ENCODE results near the gene ECE1.

DNA sequence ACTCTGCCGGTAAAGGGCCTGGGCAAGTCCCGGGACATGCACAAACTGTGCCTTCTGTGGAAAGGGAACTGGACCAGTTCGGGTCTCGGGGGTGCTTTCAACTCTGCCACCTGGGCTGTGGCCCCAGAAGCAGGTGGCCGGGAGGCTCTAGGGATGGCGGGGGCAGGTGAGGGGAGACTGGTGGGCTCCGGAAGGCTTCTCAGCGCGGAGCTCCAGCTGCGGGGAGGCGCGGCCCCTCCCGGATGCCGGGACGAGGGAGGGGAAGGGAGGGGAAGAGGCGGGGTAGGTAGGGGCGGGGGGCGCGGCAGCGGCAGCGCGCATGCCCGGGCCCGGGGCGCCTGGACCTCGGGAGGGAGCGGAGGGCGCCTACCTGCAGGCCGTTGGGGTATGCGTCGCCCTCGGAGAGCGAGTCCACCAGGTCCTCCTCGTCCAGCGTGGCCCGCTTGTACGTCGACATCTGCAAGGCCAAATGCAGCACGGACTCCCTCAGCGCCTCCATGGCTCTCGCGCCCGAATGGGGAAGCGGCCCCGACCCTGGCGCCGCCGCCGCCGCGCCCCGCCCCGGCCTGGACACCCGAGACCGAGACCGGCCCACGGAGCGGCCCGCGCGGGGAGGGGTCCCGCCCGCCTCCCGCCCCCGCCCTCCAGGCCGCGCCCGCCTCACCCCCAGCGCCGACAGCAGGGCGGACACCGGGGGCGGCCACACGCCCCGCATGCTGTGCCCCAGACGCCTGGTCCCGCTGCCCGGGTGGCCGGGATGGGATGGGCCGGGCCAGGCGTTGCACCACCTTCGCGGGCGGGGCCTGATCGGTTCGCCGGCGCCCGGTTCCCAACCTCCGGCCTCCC, at the start of gene ECE1:
- TF ChIP-seq POLR2A (IDR thresholded peaks at IDR 0.05) (peak; percentile 19), EP300 (IDR thresholded peaks at IDR 0.05; ENCODE audit: low read depth) (no peak)
- TF ChIP-seq, protein P1, sequence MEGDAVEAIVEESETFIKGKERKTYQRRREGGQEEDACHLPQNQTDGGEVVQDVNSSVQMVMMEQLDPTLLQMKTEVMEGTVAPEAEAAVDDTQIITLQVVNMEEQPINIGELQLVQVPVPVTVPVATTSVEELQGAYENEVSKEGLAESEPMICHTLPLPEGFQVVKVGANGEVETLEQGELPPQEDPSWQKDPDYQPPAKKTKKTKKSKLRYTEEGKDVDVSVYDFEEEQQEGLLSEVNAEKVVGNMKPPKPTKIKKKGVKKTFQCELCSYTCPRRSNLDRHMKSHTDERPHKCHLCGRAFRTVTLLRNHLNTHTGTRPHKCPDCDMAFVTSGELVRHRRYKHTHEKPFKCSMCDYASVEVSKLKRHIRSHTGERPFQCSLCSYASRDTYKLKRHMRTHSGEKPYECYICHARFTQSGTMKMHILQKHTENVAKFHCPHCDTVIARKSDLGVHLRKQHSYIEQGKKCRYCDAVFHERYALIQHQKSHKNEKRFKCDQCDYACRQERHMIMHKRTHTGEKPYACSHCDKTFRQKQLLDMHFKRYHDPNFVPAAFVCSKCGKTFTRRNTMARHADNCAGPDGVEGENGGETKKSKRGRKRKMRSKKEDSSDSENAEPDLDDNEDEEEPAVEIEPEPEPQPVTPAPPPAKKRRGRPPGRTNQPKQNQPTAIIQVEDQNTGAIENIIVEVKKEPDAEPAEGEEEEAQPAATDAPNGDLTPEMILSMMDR (IDR thresholded peaks at IDR 0.05), result no peak

All from transverse colon (tissue), 3 donors.